Breast epithelium (tissue), 3 donors: ENCODE results near the gene CIAO3.

Experiments
- POLR2A ChIP-seq: fragments of 450-650 bp; IDR thresholded peaks from one replicate; pipeline ENCODE4 v1.6.1; 2016; ENCODE audit warnings: antibody characterized with exemption, mild to moderate bottlenecking, moderate library complexity
- POLR2AphosphoS5 ChIP-seq, 3 donors: sonication (generic); formaldehyde crosslinking; IDR thresholded peaks; one replicate each; pipeline ENCODE4 v1.6.1; 2017; ENCODE audit warnings: antibody characterized with exemption in 3 of 3
- TF ChIP-seq, protein P1 (sequence below), 3 donors: fragments of 450-650 bp; IDR thresholded peaks; one replicate each; pipeline ENCODE4 v1.5.1; 2016 to 2017; ENCODE audit warnings: antibody characterized with exemption in 3 of 3, mild to moderate bottlenecking in 3 of 3, moderate library complexity in 3 of 3

DNA sequence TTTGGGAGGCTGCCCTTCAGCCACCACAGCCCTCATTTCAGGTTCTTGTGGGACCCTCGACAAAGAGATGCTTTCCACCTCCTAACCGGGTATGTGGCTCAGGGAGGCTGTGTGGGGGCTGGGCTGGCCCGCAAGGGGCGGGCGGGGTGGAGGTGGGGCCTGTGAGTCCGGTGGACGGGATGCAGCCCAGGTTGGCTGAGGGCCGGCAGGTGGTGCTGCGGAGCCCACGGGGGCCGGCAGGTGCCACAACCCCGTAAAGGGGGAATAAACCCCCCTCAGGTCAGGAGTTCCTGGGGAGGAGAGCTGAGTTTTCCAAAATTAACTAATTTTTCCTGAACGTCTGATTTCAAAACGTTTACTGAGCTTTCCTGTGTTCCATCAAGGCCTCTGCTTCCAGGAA lies 4.9 kb upstream of the CIAO3 start:
- TF ChIP-seq, protein P1, sequence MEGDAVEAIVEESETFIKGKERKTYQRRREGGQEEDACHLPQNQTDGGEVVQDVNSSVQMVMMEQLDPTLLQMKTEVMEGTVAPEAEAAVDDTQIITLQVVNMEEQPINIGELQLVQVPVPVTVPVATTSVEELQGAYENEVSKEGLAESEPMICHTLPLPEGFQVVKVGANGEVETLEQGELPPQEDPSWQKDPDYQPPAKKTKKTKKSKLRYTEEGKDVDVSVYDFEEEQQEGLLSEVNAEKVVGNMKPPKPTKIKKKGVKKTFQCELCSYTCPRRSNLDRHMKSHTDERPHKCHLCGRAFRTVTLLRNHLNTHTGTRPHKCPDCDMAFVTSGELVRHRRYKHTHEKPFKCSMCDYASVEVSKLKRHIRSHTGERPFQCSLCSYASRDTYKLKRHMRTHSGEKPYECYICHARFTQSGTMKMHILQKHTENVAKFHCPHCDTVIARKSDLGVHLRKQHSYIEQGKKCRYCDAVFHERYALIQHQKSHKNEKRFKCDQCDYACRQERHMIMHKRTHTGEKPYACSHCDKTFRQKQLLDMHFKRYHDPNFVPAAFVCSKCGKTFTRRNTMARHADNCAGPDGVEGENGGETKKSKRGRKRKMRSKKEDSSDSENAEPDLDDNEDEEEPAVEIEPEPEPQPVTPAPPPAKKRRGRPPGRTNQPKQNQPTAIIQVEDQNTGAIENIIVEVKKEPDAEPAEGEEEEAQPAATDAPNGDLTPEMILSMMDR (IDR thresholded peaks at IDR 0.05) = peak in 1 of 3 donors; percentile 19
- TF ChIP-seq POLR2A = no peak
- TF ChIP-seq POLR2AphosphoS5 (IDR thresholded peaks at IDR 0.05) = no peak
